HepG2 (cell line): ENCODE results near the gene N4BP2. TPM values are rescaled to one million over a fixed set of nuclear protein-coding genes. Genes with fewer than 3 reads are reported as not detected.

ENCODE experiments used
- ADNP ChIP-seq: sonication (generic); formaldehyde crosslinking; IDR thresholded peaks from 2 replicates; pipeline ENCODE4 v1.4.0; 2020; ENCODE audit warnings: missing genetic modification reagents
- HCFC1 ChIP-seq: fragments of 150-350 bp; IDR thresholded peaks from 2 replicates; pipeline ENCODE4 v1.6.1; 2014; ENCODE audit warnings: low read depth, low read length
- HNRNPL ChIP-seq: fragments of 200-400 bp; formaldehyde crosslinking; IDR thresholded peaks from 2 replicates; pipeline ENCODE4 v1.6.1; 2017; ENCODE audit warnings: mild to moderate bottlenecking, low read depth, low read length
- HNRNPLL ChIP-seq: fragments of 200-400 bp; formaldehyde crosslinking; IDR thresholded peaks from 2 replicates; pipeline ENCODE4 v1.6.1; 2017; ENCODE audit warnings: mild to moderate bottlenecking, low read depth, low read length; ENCODE audit not compliant: poor library complexity, severe bottlenecking
- MEF2D ChIP-seq: sonication (generic); formaldehyde crosslinking; IDR thresholded peaks from 2 replicates; pipeline ENCODE4 v1.5.1; 2020; ENCODE audit warnings: mild to moderate bottlenecking, missing genetic modification reagents
- MTF2 ChIP-seq: sonication (generic); formaldehyde crosslinking; IDR thresholded peaks from 2 replicates; pipeline ENCODE4 v1.5.0; 2020; ENCODE audit warnings: missing genetic modification reagents, borderline replicate concordance
- NFE2L1 ChIP-seq: sonication (generic); formaldehyde crosslinking; IDR thresholded peaks from 2 replicates; pipeline ENCODE4 v1.4.0; 2020; ENCODE audit warnings: missing genetic modification reagents, mild to moderate bottlenecking, borderline replicate concordance
- NR3C1 ChIP-seq: sonication (generic); formaldehyde crosslinking; IDR thresholded peaks from 2 replicates; pipeline ENCODE4 v1.4.0; 2020; ENCODE audit warnings: missing genetic modification reagents
- POGZ ChIP-seq: sonication (generic); formaldehyde crosslinking; IDR thresholded peaks from 2 replicates; pipeline ENCODE4 v1.4.0; 2020; ENCODE audit warnings: mild to moderate bottlenecking, missing genetic modification reagents
- RARA ChIP-seq: IDR thresholded peaks from 2 replicates; pipeline ENCODE4 v1.6.1; 2016; ENCODE audit warnings: missing genetic modification reagents, missing compliant biosample characterization
- RERE ChIP-seq: IDR thresholded peaks from 2 replicates; pipeline ENCODE4 v1.6.1; 2016; ENCODE audit warnings: low read depth, missing genetic modification reagents, missing compliant biosample characterization
- THAP9 ChIP-seq: sonication (generic); formaldehyde crosslinking; IDR thresholded peaks from 2 replicates; pipeline ENCODE4; 2020; ENCODE audit warnings: missing genetic modification reagents, mild to moderate bottlenecking, borderline replicate concordance
- ZBTB7A ChIP-seq: sonication (generic); formaldehyde crosslinking; IDR thresholded peaks from 2 replicates; pipeline ENCODE4 v1.8.0; 2022; ENCODE audit warnings: mild to moderate bottlenecking, missing genetic modification reagents
- ZEB1 ChIP-seq: IDR thresholded peaks from 2 replicates; pipeline ENCODE4 v1.6.1; 2012; ENCODE audit warnings: mild to moderate bottlenecking, low read depth, inconsistent platforms; ENCODE audit not compliant: insufficient replicate concordance
- ZHX1 ChIP-seq: sonication (generic); formaldehyde crosslinking; IDR thresholded peaks from 2 replicates; pipeline ENCODE4 v1.8.1; 2022; ENCODE audit warnings: low read depth, mild to moderate bottlenecking, missing genetic modification reagents
- ZNF563 ChIP-seq: sonication (generic); formaldehyde crosslinking; IDR thresholded peaks from 2 replicates; pipeline ENCODE4 v1.8.0; 2022; ENCODE audit warnings: mild to moderate bottlenecking, moderate library complexity, missing genetic modification reagents
- ZNF713 ChIP-seq: sonication (generic); formaldehyde crosslinking; IDR thresholded peaks from 2 replicates; pipeline ENCODE4 v1.4.0; 2020; ENCODE audit warnings: mild to moderate bottlenecking, missing genetic modification reagents
- ZNF788 ChIP-seq: sonication (generic); formaldehyde crosslinking; IDR thresholded peaks from 2 replicates; pipeline ENCODE4 v1.5.0; 2020; ENCODE audit warnings: mild to moderate bottlenecking, missing genetic modification reagents, borderline replicate concordance
- polyA plus RNA-seq, 8 experiments: library from polyadenylated mRNA; depleted of rRNA in 3 of 8; stranded (reverse) in 7 of 8; unstranded in 1 of 8; fragments of >200 nt; fragmentation: Illumina TruSeq in 4 of 8; extraction: Trizol in 4 of 8; gene quantifications; 2 replicates each; pipeline versions ENCODE4 v1.2.1 to v1.2.3, GENCODE V29; 2011 to 2016; ENCODE audit warnings: low read depth in 4 of 8, missing spikeins in 1 of 8, mixed read lengths in 1 of 8; ENCODE audit not compliant: insufficient read depth in 1 of 8
- total RNA-seq, 5 experiments: library from RNA; depleted of rRNA; stranded (reverse); fragments of >200 nt; fragmentation: Illumina TruSeq; extraction: Trizol; gene quantifications; 2 replicates each; pipeline ENCODE4 v1.2.3, GENCODE V29; 2016; ENCODE audit warnings: low read depth in 1 of 5

The N4BP2 gene
- total and polyA plus RNA-seq, 2 of the 13 experiments (the other 11 are each of a cell fraction or from before 2014, with no cell fraction given): 5.6 to 12.9 TPM

GRCh38 chr4:40055863-40056715, 561 bp upstream of the N4BP2 start (continued):
- TF ChIP-seq RARA (no peak; the same call in 1 of the 2 replicates), HNRNPLL (no peak), ZNF713 (CRISPR knock-in tag) (no peak; the same call in 1 of the 2 replicates), RERE (CRISPR knock-in tag) (0 out of 2 replicates have a peak, but pooled peaks have one; percentile 19), NR3C1 (CRISPR knock-in tag) (no peak), POGZ (CRISPR knock-in tag) (no peak), ZHX1 (CRISPR knock-in tag) (no peak), ZEB1 (peak; percentile 7), ZNF788 (CRISPR knock-in tag) (no peak), HCFC1 (no peak), THAP9 (CRISPR knock-in tag) (no peak), ADNP (CRISPR knock-in tag) (no peak), MEF2D (CRISPR knock-in tag) (no peak), HNRNPL (0 out of 2 replicates have a peak, but pooled peaks have one; percentile 14), MTF2 (CRISPR knock-in tag) (no peak), ZBTB7A (no peak; the same call in 1 of the 2 replicates), ZNF563 (CRISPR knock-in tag) (no peak; the same call in 1 of the 2 replicates), NFE2L1 (CRISPR knock-in tag) (no peak)
